ENCODE data around the gene SLC35F4.

- no peak for TF ChIP-seq CTCF (conservative IDR thresholded peaks at IDR 0.05; ENCODE audit: low read depth, low read length)
- no peak for TF ChIP-seq RCOR1 (IDR thresholded peaks at IDR 0.05; ENCODE audit: insufficient replicate concordance, low read length)
- TF ChIP-seq POLR2A (IDR thresholded peaks at IDR 0.05; ENCODE audit: low read depth, low read length), result no peak
- TF ChIP-seq SMC3 (IDR thresholded peaks at IDR 0.05; ENCODE audit: low read depth, low read length), result no peak
- no peak for TF ChIP-seq USF2 (IDR thresholded peaks at IDR 0.05; ENCODE audit: low read depth, low read length)
- no peak for TF ChIP-seq CEBPB (IDR thresholded peaks at IDR 0.05; ENCODE audit: low read depth, low read length)
- TF ChIP-seq CHD1 (IDR thresholded peaks at IDR 0.05; ENCODE audit: low read depth, low read length), result no peak
- no peak for TF ChIP-seq RFX5 (IDR thresholded peaks at IDR 0.05; ENCODE audit: low read depth, low read length)
- no peak for TF ChIP-seq MAZ (IDR thresholded peaks at IDR 0.05; ENCODE audit: borderline replicate concordance, low read depth, low read length)
- no peak for TF ChIP-seq MXI1 (IDR thresholded peaks at IDR 0.05; ENCODE audit: borderline replicate concordance, low read depth, low read length)
These were observed 133.2 kb downstream of the SLC35F4 start for GRCh38 chr14:57732463-57733285.
